Spleen (tissue), 7 donors: ENCODE results near the gene IFT43.

Experiments used
- POLR2AphosphoS5 ChIP-seq, 3 donors: sonication (generic); formaldehyde crosslinking; IDR thresholded peaks; one replicate each; pipeline ENCODE4 v1.5.1; 2017; ENCODE audit warnings: antibody characterized with exemption in 3 of 3
- TF ChIP-seq, protein P1 (sequence below), 11 experiments: fragments of 200-600 bp in 7 of 11; fragments of 450-650 bp in 4 of 11; sonication (generic) in 4 of 11; IDR thresholded peaks in 8 of 11; conservative IDR thresholded peaks in 3 of 11; 1 replicate in 7 of 11; 2 replicates in 4 of 11; pipeline versions ENCODE4 v1.4.0 to v1.8.0; 2016 to 2021; ENCODE audit warnings: antibody characterized with exemption in 11 of 11, inconsistent platforms in 4 of 11, mild to moderate bottlenecking in 1 of 11
- donor health status: DM: no; HTN: no; CAD: no; lungs with moderate emphysema.
- donor health status: DM: no; HTN: no; CAD: no.
- donor health status: DM: no; HTN: no; CAD: no.

- TF ChIP-seq, protein P1, sequence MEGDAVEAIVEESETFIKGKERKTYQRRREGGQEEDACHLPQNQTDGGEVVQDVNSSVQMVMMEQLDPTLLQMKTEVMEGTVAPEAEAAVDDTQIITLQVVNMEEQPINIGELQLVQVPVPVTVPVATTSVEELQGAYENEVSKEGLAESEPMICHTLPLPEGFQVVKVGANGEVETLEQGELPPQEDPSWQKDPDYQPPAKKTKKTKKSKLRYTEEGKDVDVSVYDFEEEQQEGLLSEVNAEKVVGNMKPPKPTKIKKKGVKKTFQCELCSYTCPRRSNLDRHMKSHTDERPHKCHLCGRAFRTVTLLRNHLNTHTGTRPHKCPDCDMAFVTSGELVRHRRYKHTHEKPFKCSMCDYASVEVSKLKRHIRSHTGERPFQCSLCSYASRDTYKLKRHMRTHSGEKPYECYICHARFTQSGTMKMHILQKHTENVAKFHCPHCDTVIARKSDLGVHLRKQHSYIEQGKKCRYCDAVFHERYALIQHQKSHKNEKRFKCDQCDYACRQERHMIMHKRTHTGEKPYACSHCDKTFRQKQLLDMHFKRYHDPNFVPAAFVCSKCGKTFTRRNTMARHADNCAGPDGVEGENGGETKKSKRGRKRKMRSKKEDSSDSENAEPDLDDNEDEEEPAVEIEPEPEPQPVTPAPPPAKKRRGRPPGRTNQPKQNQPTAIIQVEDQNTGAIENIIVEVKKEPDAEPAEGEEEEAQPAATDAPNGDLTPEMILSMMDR (IDR thresholded peaks at IDR 0.05 in 8 of 11, conservative IDR thresholded peaks at IDR 0.05 in 3 of 11): no peak
- TF ChIP-seq POLR2AphosphoS5 (IDR thresholded peaks at IDR 0.05): no peak
Measured at GRCh38 chr14:75969891-75970290, 15.7 kb upstream of the IFT43 start.
